Lung (tissue), 12 donors: ENCODE measurements around the gene UST. TPM values are rescaled to one million over a fixed set of nuclear protein-coding genes. Genes with fewer than 3 reads are reported as not detected.

Source experiments
- ATAC-seq: fragments of 200-7000 bp; cut with Tn5 transposase; one replicate; pipeline ENCODE4 v1.9.1; 2020; ENCODE audit warnings: moderate number of reproducible peaks; ENCODE audit not compliant: insufficient read depth, low FRiP score
- DNase-seq, 3 donors: peaks; one replicate each; pipeline ENCODE4 v3.0.0-alpha.2; 2013 to 2017
- H3K27ac ChIP-seq, 2 donors: one replicate each; pipeline ENCODE4 v1.5.1; 2013; ENCODE audit warnings: mild to moderate bottlenecking in 2 of 2, moderate library complexity in 2 of 2, control low read depth in 1 of 2, inconsistent platforms in 1 of 2, low read depth in 1 of 2, low read length in 1 of 2
- H3K27me3 ChIP-seq, 3 donors: one replicate each; pipeline ENCODE4 v1.5.1; 2013; ENCODE audit warnings: low read length in 2 of 3; ENCODE audit not compliant: control insufficient read depth in 3 of 3, insufficient read depth in 3 of 3
- H3K36me3 ChIP-seq, 4 donors: one replicate each; pipeline ENCODE4 v1.5.1; 2013; ENCODE audit warnings: low read length in 4 of 4, mild to moderate bottlenecking in 1 of 4, moderate library complexity in 1 of 4; ENCODE audit not compliant: control insufficient read depth in 4 of 4, insufficient read depth in 4 of 4
- H3K4me1 ChIP-seq, 5 donors: one replicate each; pipeline ENCODE4 v1.5.1; 2013; ENCODE audit warnings: low read length in 5 of 5, mild to moderate bottlenecking in 2 of 5, moderate library complexity in 1 of 5; ENCODE audit not compliant: control insufficient read depth in 5 of 5, insufficient read depth in 5 of 5
- H3K4me3 ChIP-seq: one replicate; pipeline ENCODE4 v1.5.1; 2013; ENCODE audit warnings: mild to moderate bottlenecking, control low read depth, moderate library complexity
- H3K9ac ChIP-seq, 2 donors: one replicate each; pipeline ENCODE4 v1.5.1; 2013; ENCODE audit warnings: low read length in 2 of 2, control low read depth in 1 of 2; ENCODE audit not compliant: insufficient read depth in 1 of 2
- H3K9me3 ChIP-seq, 4 donors: one replicate each; pipeline ENCODE4 v1.5.1; 2013; ENCODE audit warnings: low read length in 3 of 4, mild to moderate bottlenecking in 1 of 4, moderate library complexity in 1 of 4; ENCODE audit not compliant: control insufficient read depth in 4 of 4, insufficient read depth in 3 of 4
- CTCF ChIP-seq: IDR thresholded peaks from 2 replicates; pipeline ENCODE4 v1.5.1; 2012; ENCODE audit warnings: mild to moderate bottlenecking; ENCODE audit errors: control extremely low read depth, extremely low read depth
- WGBS, 2 donors: extraction: QIAGEN DNeasy Blood & Tissue Kit; methylation state at CpG; one replicate each; pipeline ENCODE4 v1.1.7; 2013; 5-methylcytosine and 5-hydroxymethylcytosine counted together
- polyA plus RNA-seq, 2 donors: library from polyadenylated mRNA; stranded (reverse); fragments of 200-250 nt; gene quantifications; one replicate each; pipeline ENCODE4 v1.2.1, GENCODE V29; 2013
- total RNA-seq, 2 donors: library from RNA; depleted of rRNA in 1 of 2; stranded (reverse); fragments of >200 nt in 1 of 2; gene quantifications; one replicate each; pipeline ENCODE4 v1.2.1, GENCODE V29; 2014 to 2021
- donor health status: control.
- donor health status: control.
- donor health status: Bipolar disorder and iron deficiency.
- donor health status: healthy.
- donor health status: DM: yes; HTN: yes; CAD: no.

The UST gene
- total and polyA plus RNA-seq, 4 donors: 4.5 to 24.0 (median 7.1) TPM

- Histone ChIP-seq H3K9ac (no peak overlapping the region), H3K27me3 (no peaks in the 10 kb centered on the region), H3K4me1 (peaks cover 0 to 40% (median 8%) of the 10 kb centered on the region in 5 donors), H3K36me3 (no peaks in the 10 kb centered on the region), H3K9me3 (no peaks in the 10 kb centered on the region), H3K4me3 (no peak overlapping the region), H3K27ac (peak overlapping the region in 1 of 2 donors; percentile 60)
- no peak for ATAC-seq
- no peak for DNase-seq
- no peak for TF ChIP-seq CTCF
- 77 to 90% methylated on average over 5 of the region's 5 CpGs for WGBS, 2 donors
Observed at GRCh38 chr6:149080511-149080910, 333.7 kb downstream of the UST start.

GRCh38 chr6:149081281-149081680 is 334.5 kb downstream of the UST start:
- DNase-seq (no peak), ATAC-seq (no peak)
- TF ChIP-seq CTCF: no peak
- no peaks in the 10 kb centered on the region for H3K36me3 ChIP-seq
- no peaks in the 10 kb centered on the region for H3K9me3 ChIP-seq
- peaks cover 0 to 33% (median 3%) of the 10 kb centered on the region in 5 donors for H3K4me1 ChIP-seq
- no peak overlapping the region for H3K4me3 ChIP-seq
- H3K9ac ChIP-seq: no peak overlapping the region
- no peak overlapping the region for H3K27ac ChIP-seq
- no peaks in the 10 kb centered on the region for H3K27me3 ChIP-seq
- 94 to 98% methylated on average over 1 of the region's 1 CpG for WGBS, 2 donors

GRCh38 chr6:149082320-149082719 is 335.5 kb downstream of the UST start:
- DNase-seq: peak; percentile 79 to 89 (median 84)
- no peaks in the 10 kb centered on the region for H3K9me3 ChIP-seq
- WGBS, 2 donors: 30 to 33% methylated on average over 6 of the region's 6 CpGs
- H3K27me3 ChIP-seq: no peaks in the 10 kb centered on the region
- TF ChIP-seq CTCF: peak; percentile 81
- peaks cover 0 to 33% (median 3%) of the 10 kb centered on the region in 5 donors for H3K4me1 ChIP-seq
- H3K36me3 ChIP-seq: no peaks in the 10 kb centered on the region
- H3K4me3 ChIP-seq: no peak overlapping the region
- H3K27ac ChIP-seq: no peak overlapping the region
- H3K9ac ChIP-seq: no peak overlapping the region
- peak; percentile 61 for ATAC-seq

- H3K9me3 ChIP-seq: no peaks in the 10 kb centered on the region
- no peak overlapping the region for H3K9ac ChIP-seq
- peaks cover 0 to 25% (median 3%) of the 10 kb centered on the region in 5 donors for H3K4me1 ChIP-seq
- H3K4me3 ChIP-seq: no peak overlapping the region
- H3K27me3 ChIP-seq: no peaks in the 10 kb centered on the region
- DNase-seq (no peak), ATAC-seq (no peak)
- no peak for TF ChIP-seq CTCF
- no peaks in the 10 kb centered on the region for H3K36me3 ChIP-seq
- no peak overlapping the region for H3K27ac ChIP-seq
Observed at GRCh38 chr6:149084026-149084425, 337.2 kb downstream of the UST start.
